Activated CD4-positive, CD25-positive, alpha-beta regulatory T cell (primary cell): ENCODE data around the gene PPP3CA.
A peak's percentile ranks its signal among the peaks of the same experiment; 100 is the strongest.

Source experiments
- DNase-seq, 4 experiments: peaks; one replicate each; lab custom pipeline; 2025; lab: John Stamatoyannopoulos, UW

The PPP3CA gene

GRCh38 chr4:101347267-101347556 lies at the start of gene PPP3CA:
TSS of gene PPP3CA (minus strand) at chr4:101347526.
- peak in 2 of 4 experiments; percentile 47 to 59 for DNase-seq

GRCh38 chr4:101393256-101393655 lies 45.9 kb upstream of the PPP3CA start:
- no peak for DNase-seq

GRCh38 chr4:101370663-101371210 lies 23.4 kb upstream of the PPP3CA start:
- DNase-seq: no peak

GRCh38 chr4:101367201-101367600 lies 19.9 kb upstream of the PPP3CA start:
- no peak for DNase-seq

GRCh38 chr4:101366331-101366730 lies 19.0 kb upstream of the PPP3CA start:
- no peak for DNase-seq

GRCh38 chr4:101357751-101358150 lies 10.4 kb upstream of the PPP3CA start:
- no peak for DNase-seq

GRCh38 chr4:101356928-101357327 lies 9.6 kb upstream of the PPP3CA start:
- DNase-seq: no peak

GRCh38 chr4:101355767-101356702 lies 8.7 kb upstream of the PPP3CA start:
- DNase-seq: no peak

GRCh38 chr4:101355246-101355645 lies 7.9 kb upstream of the PPP3CA start:
- no peak for DNase-seq

GRCh38 chr4:101349801-101350064 lies 2.4 kb upstream of the PPP3CA start:
- no peak for DNase-seq

GRCh38 chr4:101348995-101349800 lies 1.9 kb upstream of the PPP3CA start:
- no peak for DNase-seq

- peak in 1 of 4 experiments; percentile 3 for DNase-seq
Measured at GRCh38 chr4:101348367-101348827, 1.1 kb upstream of the PPP3CA start.

- DNase-seq: peak; percentile 97 to 98 (median 98)
Measured at GRCh38 chr4:101347557-101348366, 436 bp upstream of the PPP3CA start.

GRCh38 chr4:101346351-101347266 lies 717 bp downstream of the PPP3CA start:
- DNase-seq: peak; percentile 37 to 56 (median 42)

GRCh38 chr4:101345596-101346350 lies 1.6 kb downstream of the PPP3CA start:
- peak; percentile 4 to 25 (median 16) for DNase-seq

GRCh38 chr4:101345271-101345595 lies 2.1 kb downstream of the PPP3CA start:
- DNase-seq: no peak

- DNase-seq: no peak
Measured at GRCh38 chr4:101339332-101339731, 8.0 kb downstream of the PPP3CA start.

- DNase-seq: no peak
Measured at GRCh38 chr4:101337688-101338087, 9.6 kb downstream of the PPP3CA start.

- no peak for DNase-seq
Measured at GRCh38 chr4:101334963-101335572, 12.3 kb downstream of the PPP3CA start.

- no peak for DNase-seq
Measured at GRCh38 chr4:101332424-101332823, 14.9 kb downstream of the PPP3CA start.
